Myocyte (in vitro differentiated cells): ENCODE data around the gene CCDC169. TPM values are rescaled to one million over a fixed set of nuclear protein-coding genes. Genes with fewer than 3 reads are reported as not detected.

ENCODE experiments used
- DNase-seq: peaks from one replicate; pipeline ENCODE4 v3.0.0-alpha.2; 2012; ENCODE audit warnings: low read depth
- total RNA-seq: library from RNA; depleted of rRNA; stranded (reverse); fragments of >200 nt; gene quantifications from 2 replicates; pipeline ENCODE4 v1.2.3, GENCODE V29; 2014

Gene CCDC169
- total RNA-seq, 1 donor from 2014 or later: 28.1 TPM

DNA sequence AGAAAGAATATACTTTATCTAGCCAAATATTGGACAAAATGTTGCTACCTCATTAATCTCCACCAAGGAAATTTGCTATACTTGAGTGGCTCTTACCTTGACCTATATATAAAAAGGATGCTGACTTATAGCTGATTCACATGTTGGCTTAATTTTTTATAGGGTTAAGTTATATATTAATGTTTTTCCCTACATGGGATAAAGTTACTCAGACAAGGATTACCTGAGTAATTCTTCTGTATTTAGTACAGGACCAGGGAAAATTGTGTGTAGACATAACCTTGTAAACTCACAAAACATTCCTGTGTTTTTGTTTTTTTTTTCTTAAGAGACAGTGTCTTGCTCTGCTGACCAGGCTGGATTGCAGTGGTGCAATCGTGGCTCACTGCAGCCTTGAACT, 52.6 kb downstream of the CCDC169 start:
- no peak for DNase-seq

DNA sequence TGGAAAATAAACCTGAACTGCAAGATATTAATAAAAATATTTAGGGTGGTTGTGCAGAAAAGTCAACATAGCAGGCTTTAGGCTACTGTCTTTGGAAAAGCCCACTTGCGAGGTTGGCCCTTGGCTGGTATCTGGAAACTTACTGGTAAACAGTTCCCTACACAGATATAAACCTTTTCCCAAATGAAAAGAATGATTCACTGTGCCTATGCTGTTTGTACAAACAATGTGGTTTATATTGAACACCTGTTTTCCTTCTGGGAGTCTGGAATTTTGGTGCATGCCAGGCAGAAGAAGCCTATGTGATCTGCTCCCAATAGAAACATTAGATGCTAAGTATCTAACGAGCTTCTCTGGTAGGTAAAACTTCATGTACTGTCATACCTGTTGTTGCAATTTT, 53.5 kb downstream of the CCDC169 start:
- peak; percentile 81 for DNase-seq

DNA sequence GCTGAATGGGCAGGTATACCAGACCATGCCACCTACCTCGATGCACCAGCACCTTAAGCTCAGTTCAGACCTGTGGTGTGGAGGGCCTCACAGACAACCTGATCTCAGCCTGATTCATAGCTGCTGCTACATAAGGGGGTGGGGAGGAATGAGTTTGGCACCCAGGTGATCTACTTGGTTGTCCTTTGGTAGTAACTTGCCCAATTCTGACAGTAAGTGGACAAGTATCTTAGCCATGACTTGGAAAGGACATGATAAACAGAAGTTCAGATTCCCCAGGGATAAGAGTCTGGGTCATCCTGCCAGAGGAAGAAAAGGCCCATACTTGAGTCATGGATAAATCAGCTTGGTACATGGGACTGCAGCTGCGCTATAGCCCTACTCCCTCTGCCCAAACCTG, 54.9 kb downstream of the CCDC169 start:
- DNase-seq: no peak

DNA sequence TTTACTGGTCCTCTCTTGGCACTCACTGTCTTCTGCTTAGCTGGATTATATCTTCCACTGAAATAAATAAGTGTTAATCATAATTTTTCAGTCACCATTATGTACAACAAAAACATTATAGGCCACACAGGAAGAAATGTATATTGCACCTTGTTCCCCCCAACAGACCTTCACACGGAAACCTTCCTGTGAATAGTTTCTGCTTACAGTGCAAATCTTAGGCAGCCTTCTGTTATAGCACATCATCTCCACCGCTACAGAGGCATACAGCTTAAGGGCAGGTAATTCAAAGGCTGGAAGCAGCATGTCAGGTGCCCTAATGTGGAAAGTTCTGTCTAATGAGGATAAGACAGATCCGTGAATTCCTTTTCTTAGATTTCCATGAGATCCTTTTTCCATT, 66.4 kb downstream of the CCDC169 start:
- DNase-seq: no peak

DNA sequence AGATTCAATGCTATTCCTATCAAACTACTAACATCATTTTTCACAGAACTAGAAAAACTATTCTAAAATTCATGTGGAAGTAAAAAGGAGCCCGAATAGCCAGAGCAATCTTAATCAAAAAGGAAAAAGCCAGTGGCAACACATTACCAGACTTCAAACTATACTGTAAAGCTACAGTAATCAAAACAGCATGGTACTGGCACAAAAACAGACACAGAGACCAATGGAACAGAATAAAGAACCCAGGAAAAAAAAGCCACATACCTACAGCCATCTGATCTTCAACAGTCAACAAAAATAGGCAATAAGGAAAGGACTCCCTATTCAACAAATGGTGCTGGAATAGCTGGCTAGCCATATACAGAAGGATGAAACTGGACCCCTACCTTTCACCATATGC, 72.9 kb downstream of the CCDC169 start:
- DNase-seq: no peak

DNA sequence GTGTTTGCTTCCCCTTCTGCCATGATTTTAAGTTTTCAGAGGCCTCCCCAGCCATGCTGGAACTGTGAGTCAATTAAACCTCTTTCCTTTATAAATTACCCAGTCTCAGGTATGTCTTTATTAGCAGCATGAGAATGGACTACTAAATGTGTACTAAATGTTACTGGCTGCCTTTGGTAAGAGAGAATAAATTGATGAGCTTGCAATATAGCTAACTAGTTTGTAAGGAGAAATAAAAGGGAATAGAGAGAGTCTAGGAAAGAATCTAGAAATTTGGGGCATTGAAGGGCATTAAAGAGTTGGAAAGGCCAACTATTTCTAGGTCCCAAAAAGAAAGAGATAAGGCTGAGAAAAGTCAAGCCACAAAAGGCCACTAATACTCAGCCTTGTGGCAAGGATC, 77.7 kb downstream of the CCDC169 start:
- DNase-seq: no peak

DNA sequence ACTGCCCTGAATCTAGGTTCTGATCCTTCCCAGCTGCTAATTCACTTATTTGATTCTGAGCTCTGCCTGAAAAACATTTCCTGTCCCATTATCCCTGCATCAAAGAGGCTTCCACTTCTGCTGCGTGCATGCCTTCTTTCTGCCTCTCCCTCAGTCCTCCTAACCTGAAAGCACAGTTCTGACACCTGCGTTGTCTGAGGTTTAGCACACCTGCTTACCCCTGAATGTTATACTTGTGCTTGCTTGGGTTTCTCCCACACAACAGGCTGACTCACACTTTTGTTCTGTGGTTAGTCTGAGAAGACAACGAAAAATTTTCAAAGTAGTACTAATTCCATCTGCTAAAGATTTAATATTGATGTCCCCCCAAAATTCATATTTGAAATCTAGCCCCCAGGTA, 80.2 kb downstream of the CCDC169 start:
- peak; percentile 27 for DNase-seq

DNA sequence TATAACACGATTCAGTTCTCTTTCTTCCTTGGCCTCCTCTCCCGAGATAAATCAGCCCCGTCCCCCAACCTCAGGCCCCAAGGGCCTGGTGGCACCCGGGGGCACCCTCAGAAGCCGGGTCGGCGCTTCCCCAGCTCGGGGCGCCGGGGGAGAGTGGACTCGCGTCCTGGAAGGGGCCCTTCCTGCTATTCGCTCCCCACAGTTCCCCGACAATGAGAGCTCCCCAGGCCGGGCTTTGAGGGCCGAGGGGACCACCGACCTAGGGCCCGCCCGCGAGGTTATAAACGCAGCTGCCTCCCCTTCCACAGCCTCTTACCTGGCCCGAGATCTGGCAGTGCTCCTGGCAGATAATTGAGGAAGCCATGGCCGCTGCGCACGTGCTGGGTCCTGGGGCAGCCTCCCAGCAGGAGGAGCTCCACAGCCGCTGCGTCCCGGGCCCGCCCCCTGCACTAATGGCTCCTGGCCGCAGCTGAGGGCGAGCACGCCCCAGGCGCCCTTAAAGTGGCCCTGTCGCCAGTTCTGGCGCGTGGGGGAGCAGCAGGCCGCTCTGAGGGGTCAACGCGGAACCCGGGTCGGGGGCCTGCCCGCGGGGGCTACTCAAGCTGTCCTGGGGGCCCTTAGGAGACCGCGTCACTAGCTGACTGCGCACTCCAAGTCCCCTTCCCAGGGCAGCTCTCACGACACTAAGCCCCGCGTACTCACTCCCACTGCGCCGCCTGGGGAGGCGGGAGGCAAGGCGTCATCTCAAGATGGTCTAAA, 83.3 kb downstream of the CCDC169 start, which contains the start of gene SOHLH2:
Gene SOHLH2 (minus strand): TSS at position 394 of the 759 bp plus-strand sequence. CDS start 30 bp downstream, at position 364.
- no peak for DNase-seq

DNA sequence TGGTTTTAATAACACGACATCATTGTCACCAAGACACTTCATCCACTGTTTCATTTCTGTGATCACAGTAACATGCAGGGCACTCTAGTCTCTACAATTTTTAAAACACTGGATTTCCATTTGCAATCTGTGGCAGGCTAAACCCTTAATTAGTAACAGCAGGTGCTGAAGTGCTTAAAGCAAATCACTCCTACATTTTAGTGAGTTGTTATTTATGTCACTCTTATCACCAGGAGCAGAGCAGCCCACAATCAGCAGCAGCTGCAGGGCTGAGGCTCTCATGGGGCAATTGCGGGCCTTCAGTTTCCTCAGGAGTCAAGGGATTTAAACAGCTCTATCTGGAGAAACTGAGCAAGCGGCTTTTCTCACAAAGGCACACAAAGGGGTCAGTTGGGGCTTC, 84.8 kb downstream of the CCDC169 start:
- DNase-seq: peak; percentile 85

DNA sequence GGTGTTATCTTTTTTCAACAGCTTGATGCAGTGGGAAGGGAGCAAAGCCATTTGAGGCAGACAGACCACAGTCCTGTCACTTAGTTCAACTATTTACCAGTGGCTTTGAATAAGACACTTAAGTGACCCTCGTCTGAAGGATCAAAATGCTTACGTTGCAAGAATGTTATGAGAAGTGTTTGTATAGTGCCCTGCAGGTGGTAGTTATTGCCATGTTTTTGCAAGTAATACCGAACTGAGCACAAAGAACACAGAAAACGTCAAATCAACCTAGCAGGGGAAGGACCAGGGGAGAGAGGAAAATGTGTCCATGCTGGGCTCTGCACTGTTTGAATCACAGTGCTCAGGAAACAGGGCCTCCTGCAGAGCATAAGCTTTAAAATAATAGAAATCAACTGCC, 86.0 kb downstream of the CCDC169 start:
- no peak for DNase-seq

DNA sequence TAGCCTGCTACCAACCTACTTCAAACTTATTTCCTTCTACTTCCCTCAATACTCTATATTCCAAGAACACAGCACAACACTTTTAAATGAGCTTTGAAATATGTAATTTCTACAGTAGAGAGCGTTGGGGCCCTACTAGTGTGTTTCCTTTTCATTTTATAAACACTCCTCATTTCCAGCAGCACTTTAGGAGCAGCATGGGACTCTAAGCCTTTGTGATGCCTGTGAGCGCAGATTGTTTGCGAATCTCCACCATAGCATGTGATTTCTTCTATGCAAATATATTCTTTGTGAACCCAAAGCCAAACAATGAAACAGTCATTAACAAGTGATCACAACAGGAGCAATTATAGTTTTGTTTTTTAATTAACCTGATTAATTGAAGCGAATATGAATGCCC, 86.9 kb downstream of the CCDC169 start:
- DNase-seq: no peak

DNA sequence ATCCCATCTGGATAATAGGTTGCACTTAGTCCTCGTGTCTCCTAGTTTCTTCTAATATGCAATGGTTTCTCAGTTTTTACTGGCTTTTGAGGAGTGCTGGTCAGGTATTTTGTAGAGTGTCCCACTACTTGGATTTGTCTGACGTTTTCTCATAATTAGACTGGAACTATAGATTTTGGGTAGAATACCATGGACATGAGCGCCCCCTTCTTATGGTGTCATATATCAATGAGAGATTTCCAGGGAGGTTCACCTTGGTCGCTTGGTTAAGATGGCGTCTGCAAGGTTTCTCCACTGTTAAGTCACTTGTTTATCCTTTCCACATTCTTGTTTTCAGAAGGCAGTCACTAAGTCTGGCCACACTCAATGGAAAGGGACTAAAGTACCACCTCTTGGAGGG, 89.9 kb downstream of the CCDC169 start:
- no peak for DNase-seq

DNA sequence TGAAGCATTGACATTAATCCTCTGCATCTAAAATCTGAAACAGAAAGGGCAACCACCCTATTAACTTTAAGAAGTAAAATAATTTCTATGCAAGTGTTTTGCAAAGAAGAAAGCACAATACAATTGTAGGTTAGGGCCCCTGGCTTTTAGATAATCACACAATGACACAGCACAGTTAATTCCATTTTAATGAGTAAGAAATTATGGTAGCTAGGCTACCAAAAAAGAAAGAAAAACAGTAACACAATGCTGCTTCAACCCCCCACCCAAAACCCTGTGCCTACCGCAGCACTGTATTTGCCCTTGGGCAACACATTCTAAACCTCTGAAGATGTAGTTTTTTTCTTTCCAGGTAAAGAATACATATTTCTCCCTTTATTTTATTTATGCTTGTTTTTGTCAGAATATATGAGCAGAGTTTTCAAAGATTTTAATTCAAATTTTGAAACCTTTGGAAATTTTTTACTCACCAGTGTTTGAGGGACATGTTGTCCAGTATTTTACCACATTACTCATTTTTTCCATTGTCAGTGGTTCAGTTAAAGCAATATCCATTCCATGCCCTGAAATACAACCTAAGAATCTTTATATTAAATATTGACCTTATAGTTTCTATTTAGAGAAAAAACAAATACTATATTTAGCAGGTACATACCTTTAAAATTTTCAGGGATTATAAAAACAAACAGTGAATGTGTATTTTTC, 104.3 kb downstream of the CCDC169 start:
- DNase-seq: peak; percentile 76

DNA sequence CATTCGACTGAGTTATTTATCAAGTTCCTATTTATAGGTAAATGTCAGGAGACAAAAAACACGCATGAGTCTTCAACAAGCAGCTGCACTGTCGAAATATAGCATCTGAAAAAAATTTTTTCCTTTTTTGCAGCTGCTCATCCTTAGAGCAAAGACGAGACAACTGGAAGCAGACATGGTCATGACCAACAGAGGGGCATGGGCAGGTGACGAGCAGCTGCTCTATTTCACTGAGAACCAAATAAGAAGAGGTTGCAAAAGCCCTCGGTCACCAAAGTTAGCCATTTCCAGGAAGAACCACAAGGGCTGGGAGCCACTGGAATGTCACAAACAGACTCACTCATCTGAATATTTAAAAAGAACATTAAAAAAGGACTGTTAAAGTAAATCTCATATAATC, 105.4 kb downstream of the CCDC169 start:
- DNase-seq: peak; percentile 99

DNA sequence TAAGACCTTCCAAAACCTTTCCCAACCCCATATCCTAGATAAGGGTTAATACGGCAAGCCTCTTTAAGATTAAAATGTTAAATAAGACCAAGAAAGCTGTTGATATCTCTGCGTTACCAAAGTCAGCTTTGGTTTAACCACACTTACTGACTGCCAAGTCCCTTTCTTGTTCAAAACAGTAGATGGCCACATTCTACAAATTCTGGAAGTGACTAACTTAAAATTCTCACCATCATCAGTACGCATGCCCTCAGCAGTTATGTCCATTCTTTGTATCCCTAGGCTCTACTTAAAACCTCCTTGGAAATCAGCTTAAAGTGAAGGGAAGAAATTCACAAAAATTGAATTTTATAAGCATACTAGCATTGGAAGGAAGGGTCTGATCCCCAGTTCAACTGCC, 106.8 kb downstream of the CCDC169 start:
- peak; percentile 72 for DNase-seq

DNA sequence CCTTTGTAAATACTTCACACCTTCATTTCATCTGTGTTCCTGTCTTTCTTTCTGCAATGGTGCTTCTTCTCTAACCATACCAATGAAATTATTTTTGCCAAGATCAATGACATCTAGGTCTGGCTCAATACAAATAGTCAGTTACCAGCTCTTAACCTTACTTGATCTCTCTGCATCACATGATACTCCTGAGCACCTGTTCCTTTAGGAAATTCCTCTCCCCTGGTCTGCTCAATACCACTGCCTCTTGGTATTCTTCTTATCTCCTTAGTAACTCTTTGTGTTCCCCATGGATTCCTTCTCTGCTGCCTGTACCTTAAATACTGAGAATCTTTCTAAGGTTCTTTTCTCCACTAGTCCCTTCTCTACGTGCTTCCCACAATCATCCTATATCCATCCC, 109.2 kb downstream of the CCDC169 start:
- DNase-seq: peak; percentile 77

DNA sequence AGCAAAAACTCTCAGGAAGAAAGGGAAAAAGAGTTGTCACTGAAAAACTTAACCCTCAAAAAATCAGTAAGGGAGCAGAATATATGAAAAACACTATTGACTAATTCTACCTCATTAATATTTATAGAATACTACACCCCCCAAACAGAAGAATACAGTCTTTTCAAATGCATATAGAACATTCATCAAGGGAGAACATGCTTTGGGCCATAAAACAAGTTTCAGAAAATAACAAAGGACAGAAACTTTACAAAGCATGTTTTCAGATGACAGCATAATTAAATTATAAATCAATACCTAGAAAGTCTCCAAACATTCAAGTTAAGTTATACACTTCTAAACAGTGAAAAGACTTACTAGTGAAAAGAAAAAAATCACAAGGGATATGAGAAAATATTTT, 113.7 kb downstream of the CCDC169 start:
- DNase-seq: no peak

Other genes starting within 250 kb of the CCDC169 start
- 210 and 261 TPM in 2 replicates for gene DCLK1, start 166.4 kb downstream of the CCDC169 start, total RNA-seq
- gene SOHLH2, start 83.3 kb downstream of the CCDC169 start, total RNA-seq: 23.7 and 125 TPM in 2 replicates
- gene SPART, start 48.6 kb upstream of the CCDC169 start, total RNA-seq: 120 and 153 TPM in 2 replicates
- 0.47 and 1.3 TPM in 2 replicates for gene CCNA1, start 134.7 kb upstream of the CCDC169 start, total RNA-seq